Dendritic cell treated with granulocyte-macrophage colony-stimulating factor and Interleukin-4, amounts not matched to agents 40 ng/mL and 50 ng/mL, for 4 days (primary cell): Measurements from ENCODE around the gene CFAP119.

Source experiments
- H3K27ac Mint-ChIP-seq: one replicate; pipeline ENCODE4 v1.8.0; 2022; ENCODE audit warnings: mild to moderate bottlenecking, mixed read lengths
- H3K27me3 Mint-ChIP-seq: one replicate; pipeline ENCODE4 v1.8.0; 2022; ENCODE audit warnings: mild to moderate bottlenecking, mixed read lengths
- H3K36me3 Mint-ChIP-seq: one replicate; pipeline ENCODE4 v1.8.0; 2022; ENCODE audit warnings: low read depth, mixed read lengths
- H3K4me1 Mint-ChIP-seq: one replicate; pipeline ENCODE4 v1.8.0; 2022; ENCODE audit warnings: low read depth, mixed read lengths
- H3K4me3 Mint-ChIP-seq: one replicate; pipeline ENCODE4 v1.8.0; 2022; ENCODE audit warnings: mild to moderate bottlenecking, moderate library complexity, mixed read lengths
- H3K9me3 Mint-ChIP-seq: one replicate; pipeline ENCODE4 v1.8.0; 2022; ENCODE audit warnings: mixed read lengths
- intact Hi-C: fragments of 100-400 bp; cut with micrococcal nuclease; formaldehyde crosslinking; loops from one replicate; pipeline ENCODE4 v1.15.0; 2022

CFAP119 gene

GRCh38 chr16:30725418-30725792 is 36.5 kb downstream of the CFAP119 start:
- intact Hi-C loops, result loop anchor here (1.0 kb wide), 1 partner anchor 10 kb away; no protein-coding TSS in a partner anchor
- Mint-ChIP-seq H3K27me3 (no peaks in the 10 kb centered on the region), H3K9me3 (no peaks in the 10 kb centered on the region), H3K4me1 (peaks cover 86% of the 10 kb centered on the region), H3K27ac (peak overlapping the region; percentile 96), H3K4me3 (peak overlapping the region; percentile 48), H3K36me3 (peaks cover 88% of the 10 kb centered on the region)

GRCh38 chr16:30724641-30725417 is 37.0 kb downstream of the CFAP119 start:
- peaks cover 91% of the 10 kb centered on the region for H3K4me1 Mint-ChIP-seq
- H3K27ac Mint-ChIP-seq, result peak overlapping the region; percentile 96
- H3K9me3 Mint-ChIP-seq, result no peaks in the 10 kb centered on the region
- intact Hi-C loops, result loop anchor here (1.0 kb wide), 1 partner anchor 10 kb away; no protein-coding TSS in a partner anchor
- no peaks in the 10 kb centered on the region for H3K27me3 Mint-ChIP-seq
- peak overlapping the region; percentile 60 for H3K4me3 Mint-ChIP-seq
- H3K36me3 Mint-ChIP-seq, result peaks cover 88% of the 10 kb centered on the region

GRCh38 chr16:30723725-30724355 is 38.0 kb downstream of the CFAP119 start:
- Mint-ChIP-seq H3K9me3 (no peaks in the 10 kb centered on the region), H3K4me1 (peaks cover 82% of the 10 kb centered on the region), H3K27me3 (no peaks in the 10 kb centered on the region), H3K36me3 (peaks cover 88% of the 10 kb centered on the region), H3K27ac (peak overlapping the region; percentile 96), H3K4me3 (peak overlapping the region; percentile 60)
- intact Hi-C loops, result no loop called here

GRCh38 chr16:30722916-30723315 is 38.9 kb downstream of the CFAP119 start:
- Mint-ChIP-seq H3K9me3 (no peaks in the 10 kb centered on the region), H3K27ac (peak overlapping the region; percentile 96), H3K36me3 (peaks cover 89% of the 10 kb centered on the region), H3K27me3 (no peaks in the 10 kb centered on the region), H3K4me1 (peaks cover 75% of the 10 kb centered on the region), H3K4me3 (no peak overlapping the region)
- intact Hi-C loops, result no loop called here

GRCh38 chr16:30722443-30722842 is 39.4 kb downstream of the CFAP119 start:
- H3K4me1 Mint-ChIP-seq, result peaks cover 70% of the 10 kb centered on the region
- peaks cover 89% of the 10 kb centered on the region for H3K36me3 Mint-ChIP-seq
- H3K27me3 Mint-ChIP-seq, result no peaks in the 10 kb centered on the region
- H3K27ac Mint-ChIP-seq, result peak overlapping the region; percentile 96
- no peak overlapping the region for H3K4me3 Mint-ChIP-seq
- intact Hi-C loops, result no loop called here
- no peaks in the 10 kb centered on the region for H3K9me3 Mint-ChIP-seq

- Mint-ChIP-seq H3K4me1 (peaks cover 72% of the 10 kb centered on the region), H3K27ac (peak overlapping the region; percentile 5)
- intact Hi-C loops, result no loop called here
Observed at GRCh38 chr16:30721606-30722005, 40.3 kb downstream of the CFAP119 start.

GRCh38 chr16:30721167-30721566 is 40.7 kb downstream of the CFAP119 start:
- Mint-ChIP-seq H3K27ac (peak overlapping the region; percentile 5), H3K4me1 (peaks cover 74% of the 10 kb centered on the region), H3K36me3 (peaks cover 92% of the 10 kb centered on the region), H3K4me3 (no peak overlapping the region), H3K27me3 (no peaks in the 10 kb centered on the region), H3K9me3 (no peaks in the 10 kb centered on the region)
- intact Hi-C loops, result no loop called here

More at GRCh38 chr16:30721606-30722005, 40.3 kb downstream of the CFAP119 start:
- H3K9me3 Mint-ChIP-seq, result no peaks in the 10 kb centered on the region
- H3K36me3 Mint-ChIP-seq, result peaks cover 89% of the 10 kb centered on the region
- H3K27me3 Mint-ChIP-seq, result no peaks in the 10 kb centered on the region
- no peak overlapping the region for H3K4me3 Mint-ChIP-seq

- intact Hi-C loops, result no loop called here
- H3K36me3 Mint-ChIP-seq, result peaks cover 93% of the 10 kb centered on the region
- no peaks in the 10 kb centered on the region for H3K27me3 Mint-ChIP-seq
- no peak overlapping the region for H3K4me3 Mint-ChIP-seq
- no peaks in the 10 kb centered on the region for H3K9me3 Mint-ChIP-seq
- H3K4me1 Mint-ChIP-seq, result peaks cover 74% of the 10 kb centered on the region
- peak overlapping the region; percentile 6 for H3K27ac Mint-ChIP-seq
Observed at GRCh38 chr16:30720694-30721093, 41.2 kb downstream of the CFAP119 start.

GRCh38 chr16:30720086-30720485 is 41.8 kb downstream of the CFAP119 start:
- Mint-ChIP-seq H3K4me3 (no peak overlapping the region), H3K4me1 (peaks cover 74% of the 10 kb centered on the region), H3K36me3 (peaks cover 99% of the 10 kb centered on the region), H3K27me3 (no peaks in the 10 kb centered on the region), H3K27ac (peak overlapping the region; percentile 6), H3K9me3 (no peaks in the 10 kb centered on the region)
- intact Hi-C loops, result no loop called here

GRCh38 chr16:30715750-30716445 is 46.0 kb downstream of the CFAP119 start:
- Mint-ChIP-seq H3K36me3 (peaks cover 100% of the 10 kb centered on the region), H3K4me1 (peaks cover 66% of the 10 kb centered on the region)
- intact Hi-C loops, result loop anchor here (1.0 kb wide), 3 partner anchors 9 to 32 kb away; partner anchors contain the start of genes PHKG2 and SRCAP

GRCh38 chr16:30711712-30712111 is 50.1 kb downstream of the CFAP119 start:
- Mint-ChIP-seq H3K4me1 (peaks cover 65% of the 10 kb centered on the region), H3K27me3 (no peaks in the 10 kb centered on the region), H3K4me3 (no peak overlapping the region), H3K9me3 (no peaks in the 10 kb centered on the region), H3K27ac (no peak overlapping the region), H3K36me3 (peaks cover 100% of the 10 kb centered on the region)
- intact Hi-C loops, result no loop called here

More at GRCh38 chr16:30715750-30716445, 46.0 kb downstream of the CFAP119 start:
- Mint-ChIP-seq H3K9me3 (no peaks in the 10 kb centered on the region), H3K4me3 (peak overlapping the region; percentile 45), H3K27ac (peak overlapping the region; percentile 90), H3K27me3 (no peaks in the 10 kb centered on the region)

GRCh38 chr16:30710971-30711370 is 50.9 kb downstream of the CFAP119 start:
- no peak overlapping the region for H3K27ac Mint-ChIP-seq
- H3K4me3 Mint-ChIP-seq, result no peak overlapping the region
- intact Hi-C loops, result no loop called here
- peaks cover 57% of the 10 kb centered on the region for H3K4me1 Mint-ChIP-seq
- H3K27me3 Mint-ChIP-seq, result no peaks in the 10 kb centered on the region
- H3K36me3 Mint-ChIP-seq, result peaks cover 100% of the 10 kb centered on the region
- no peaks in the 10 kb centered on the region for H3K9me3 Mint-ChIP-seq
